ENCODE results near the gene HVCN1.

The HVCN1 gene

DNA sequence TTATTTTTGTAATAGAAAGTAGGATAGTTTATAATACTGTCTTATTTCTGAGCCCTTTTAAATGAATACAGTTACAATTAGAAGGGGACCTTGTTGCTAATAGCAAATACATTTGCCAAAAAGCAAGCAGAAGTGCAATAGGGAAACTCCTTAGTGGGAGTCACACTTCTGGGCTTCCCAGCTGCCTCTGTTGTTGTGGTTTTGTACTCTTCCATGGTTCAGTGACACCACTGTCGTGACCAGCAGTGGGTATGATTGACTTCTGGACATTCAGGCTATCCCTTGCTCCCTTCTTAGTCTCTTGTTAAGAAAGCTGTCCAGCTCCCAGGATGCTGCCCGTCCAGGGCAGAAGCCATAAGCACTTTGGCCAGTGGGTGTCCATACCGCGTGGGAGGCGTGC lies 52.4 kb downstream of the HVCN1 start:
- TF ChIP-seq ZSCAN23 (tag by site-specific recombination; IDR thresholded peaks at IDR 0.05), result no peak
- TF ChIP-seq ZNF423 (tag by site-specific recombination; IDR thresholded peaks at IDR 0.05), result no peak
- TF ChIP-seq, protein P1, sequence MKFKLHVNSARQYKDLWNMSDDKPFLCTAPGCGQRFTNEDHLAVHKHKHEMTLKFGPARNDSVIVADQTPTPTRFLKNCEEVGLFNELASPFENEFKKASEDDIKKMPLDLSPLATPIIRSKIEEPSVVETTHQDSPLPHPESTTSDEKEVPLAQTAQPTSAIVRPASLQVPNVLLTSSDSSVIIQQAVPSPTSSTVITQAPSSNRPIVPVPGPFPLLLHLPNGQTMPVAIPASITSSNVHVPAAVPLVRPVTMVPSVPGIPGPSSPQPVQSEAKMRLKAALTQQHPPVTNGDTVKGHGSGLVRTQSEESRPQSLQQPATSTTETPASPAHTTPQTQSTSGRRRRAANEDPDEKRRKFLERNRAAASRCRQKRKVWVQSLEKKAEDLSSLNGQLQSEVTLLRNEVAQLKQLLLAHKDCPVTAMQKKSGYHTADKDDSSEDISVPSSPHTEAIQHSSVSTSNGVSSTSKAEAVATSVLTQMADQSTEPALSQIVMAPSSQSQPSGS (tag by site-specific recombination; IDR thresholded peaks at IDR 0.05; ENCODE audit: low read depth), result no peak
- TF ChIP-seq ZNF239 (tag by site-specific recombination; IDR thresholded peaks at IDR 0.05), result no peak
- TF ChIP-seq ZNF629 (tag by site-specific recombination; IDR thresholded peaks at IDR 0.05), result no peak
- no peak for TF ChIP-seq GFI1B (tag by site-specific recombination; IDR thresholded peaks at IDR 0.05)
- TF ChIP-seq, protein P2, sequence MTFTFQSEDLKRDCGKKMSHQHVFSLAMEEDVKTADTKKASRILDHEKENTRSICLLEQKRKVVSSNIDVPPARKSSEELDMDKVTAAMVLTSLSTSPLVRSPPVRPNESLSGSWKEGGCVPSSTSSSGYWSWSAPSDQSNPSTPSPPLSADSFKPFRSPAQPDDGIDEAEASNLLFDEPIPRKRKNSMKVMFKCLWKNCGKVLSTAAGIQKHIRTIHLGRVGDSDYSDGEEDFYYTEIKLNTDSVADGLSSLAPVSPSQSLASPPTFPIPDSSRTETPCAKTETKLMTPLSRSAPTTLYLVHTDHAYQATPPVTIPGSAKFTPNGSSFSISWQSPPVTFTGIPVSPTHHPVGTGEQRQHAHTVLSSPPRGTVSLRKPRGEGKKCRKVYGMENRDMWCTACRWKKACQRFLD (tag by site-specific recombination; IDR thresholded peaks at IDR 0.05), result no peak
- TF ChIP-seq ZNF350 (tag by site-specific recombination; IDR thresholded peaks at IDR 0.05), result no peak
- TF ChIP-seq, protein P3, sequence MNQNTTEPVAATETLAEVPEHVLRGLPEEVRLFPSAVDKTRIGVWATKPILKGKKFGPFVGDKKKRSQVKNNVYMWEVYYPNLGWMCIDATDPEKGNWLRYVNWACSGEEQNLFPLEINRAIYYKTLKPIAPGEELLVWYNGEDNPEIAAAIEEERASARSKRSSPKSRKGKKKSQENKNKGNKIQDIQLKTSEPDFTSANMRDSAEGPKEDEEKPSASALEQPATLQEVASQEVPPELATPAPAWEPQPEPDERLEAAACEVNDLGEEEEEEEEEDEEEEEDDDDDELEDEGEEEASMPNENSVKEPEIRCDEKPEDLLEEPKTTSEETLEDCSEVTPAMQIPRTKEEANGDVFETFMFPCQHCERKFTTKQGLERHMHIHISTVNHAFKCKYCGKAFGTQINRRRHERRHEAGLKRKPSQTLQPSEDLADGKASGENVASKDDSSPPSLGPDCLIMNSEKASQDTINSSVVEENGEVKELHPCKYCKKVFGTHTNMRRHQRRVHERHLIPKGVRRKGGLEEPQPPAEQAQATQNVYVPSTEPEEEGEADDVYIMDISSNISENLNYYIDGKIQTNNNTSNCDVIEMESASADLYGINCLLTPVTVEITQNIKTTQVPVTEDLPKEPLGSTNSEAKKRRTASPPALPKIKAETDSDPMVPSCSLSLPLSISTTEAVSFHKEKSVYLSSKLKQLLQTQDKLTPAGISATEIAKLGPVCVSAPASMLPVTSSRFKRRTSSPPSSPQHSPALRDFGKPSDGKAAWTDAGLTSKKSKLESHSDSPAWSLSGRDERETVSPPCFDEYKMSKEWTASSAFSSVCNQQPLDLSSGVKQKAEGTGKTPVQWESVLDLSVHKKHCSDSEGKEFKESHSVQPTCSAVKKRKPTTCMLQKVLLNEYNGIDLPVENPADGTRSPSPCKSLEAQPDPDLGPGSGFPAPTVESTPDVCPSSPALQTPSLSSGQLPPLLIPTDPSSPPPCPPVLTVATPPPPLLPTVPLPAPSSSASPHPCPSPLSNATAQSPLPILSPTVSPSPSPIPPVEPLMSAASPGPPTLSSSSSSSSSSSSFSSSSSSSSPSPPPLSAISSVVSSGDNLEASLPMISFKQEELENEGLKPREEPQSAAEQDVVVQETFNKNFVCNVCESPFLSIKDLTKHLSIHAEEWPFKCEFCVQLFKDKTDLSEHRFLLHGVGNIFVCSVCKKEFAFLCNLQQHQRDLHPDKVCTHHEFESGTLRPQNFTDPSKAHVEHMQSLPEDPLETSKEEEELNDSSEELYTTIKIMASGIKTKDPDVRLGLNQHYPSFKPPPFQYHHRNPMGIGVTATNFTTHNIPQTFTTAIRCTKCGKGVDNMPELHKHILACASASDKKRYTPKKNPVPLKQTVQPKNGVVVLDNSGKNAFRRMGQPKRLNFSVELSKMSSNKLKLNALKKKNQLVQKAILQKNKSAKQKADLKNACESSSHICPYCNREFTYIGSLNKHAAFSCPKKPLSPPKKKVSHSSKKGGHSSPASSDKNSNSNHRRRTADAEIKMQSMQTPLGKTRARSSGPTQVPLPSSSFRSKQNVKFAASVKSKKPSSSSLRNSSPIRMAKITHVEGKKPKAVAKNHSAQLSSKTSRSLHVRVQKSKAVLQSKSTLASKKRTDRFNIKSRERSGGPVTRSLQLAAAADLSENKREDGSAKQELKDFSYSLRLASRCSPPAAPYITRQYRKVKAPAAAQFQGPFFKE (tag by site-specific recombination; IDR thresholded peaks at IDR 0.05; ENCODE audit: borderline replicate concordance), result no peak
- TF ChIP-seq, protein P4, sequence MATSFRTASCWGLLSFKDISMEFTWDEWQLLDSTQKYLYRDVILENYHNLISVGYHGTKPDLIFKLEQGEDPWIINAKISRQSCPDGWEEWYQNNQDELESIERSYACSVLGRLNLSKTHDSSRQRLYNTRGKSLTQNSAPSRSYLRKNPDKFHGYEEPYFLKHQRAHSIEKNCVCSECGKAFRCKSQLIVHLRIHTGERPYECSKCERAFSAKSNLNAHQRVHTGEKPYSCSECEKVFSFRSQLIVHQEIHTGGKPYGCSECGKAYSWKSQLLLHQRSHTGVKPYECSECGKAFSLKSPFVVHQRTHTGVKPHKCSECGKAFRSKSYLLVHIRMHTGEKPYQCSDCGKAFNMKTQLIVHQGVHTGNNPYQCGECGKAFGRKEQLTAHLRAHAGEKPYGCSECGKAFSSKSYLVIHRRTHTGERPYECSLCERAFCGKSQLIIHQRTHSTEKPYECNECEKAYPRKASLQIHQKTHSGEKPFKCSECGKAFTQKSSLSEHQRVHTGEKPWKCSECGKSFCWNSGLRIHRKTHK (tag by site-specific recombination; IDR thresholded peaks at IDR 0.05), result no peak
- TF ChIP-seq, protein P5, sequence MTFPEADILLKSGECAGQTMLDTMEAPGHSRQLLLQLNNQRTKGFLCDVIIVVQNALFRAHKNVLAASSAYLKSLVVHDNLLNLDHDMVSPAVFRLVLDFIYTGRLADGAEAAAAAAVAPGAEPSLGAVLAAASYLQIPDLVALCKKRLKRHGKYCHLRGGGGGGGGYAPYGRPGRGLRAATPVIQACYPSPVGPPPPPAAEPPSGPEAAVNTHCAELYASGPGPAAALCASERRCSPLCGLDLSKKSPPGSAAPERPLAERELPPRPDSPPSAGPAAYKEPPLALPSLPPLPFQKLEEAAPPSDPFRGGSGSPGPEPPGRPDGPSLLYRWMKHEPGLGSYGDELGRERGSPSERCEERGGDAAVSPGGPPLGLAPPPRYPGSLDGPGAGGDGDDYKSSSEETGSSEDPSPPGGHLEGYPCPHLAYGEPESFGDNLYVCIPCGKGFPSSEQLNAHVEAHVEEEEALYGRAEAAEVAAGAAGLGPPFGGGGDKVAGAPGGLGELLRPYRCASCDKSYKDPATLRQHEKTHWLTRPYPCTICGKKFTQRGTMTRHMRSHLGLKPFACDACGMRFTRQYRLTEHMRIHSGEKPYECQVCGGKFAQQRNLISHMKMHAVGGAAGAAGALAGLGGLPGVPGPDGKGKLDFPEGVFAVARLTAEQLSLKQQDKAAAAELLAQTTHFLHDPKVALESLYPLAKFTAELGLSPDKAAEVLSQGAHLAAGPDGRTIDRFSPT (tag by site-specific recombination; IDR thresholded peaks at IDR 0.05), result no peak
- TF ChIP-seq, protein P6, sequence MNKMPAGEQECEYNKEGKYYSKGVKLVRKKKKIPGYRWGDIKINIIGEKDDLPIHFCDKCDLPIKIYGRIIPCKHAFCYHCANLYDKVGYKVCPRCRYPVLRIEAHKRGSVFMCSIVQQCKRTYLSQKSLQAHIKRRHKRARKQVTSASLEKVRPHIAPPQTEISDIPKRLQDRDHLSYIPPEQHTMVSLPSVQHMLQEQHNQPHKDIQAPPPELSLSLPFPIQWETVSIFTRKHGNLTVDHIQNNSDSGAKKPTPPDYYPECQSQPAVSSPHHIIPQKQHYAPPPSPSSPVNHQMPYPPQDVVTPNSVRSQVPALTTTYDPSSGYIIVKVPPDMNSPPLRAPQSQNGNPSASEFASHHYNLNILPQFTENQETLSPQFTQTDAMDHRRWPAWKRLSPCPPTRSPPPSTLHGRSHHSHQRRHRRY (tag by site-specific recombination; IDR thresholded peaks at IDR 0.05), result no peak
- no peak for TF ChIP-seq KLF8 (tag by site-specific recombination; IDR thresholded peaks at IDR 0.05)
- ChIA-PET CTCF (no interaction called here), POLR2A (no interaction called here)
- Histone ChIP-seq H3K4me3 (ENCODE audit: low read depth, low read length) (no peak overlapping the region), H3K4me1 (ENCODE audit: control insufficient read depth, insufficient read depth, low read length) (0 out of 2 replicates have a peak, but pooled peaks cover under 1% of the 10 kb centered on the region), H3K27ac (ENCODE audit: extremely low read depth, low read depth, low read length) (no peak overlapping the region), H3K9me3 (ENCODE audit: control insufficient read depth, insufficient read depth, low read depth, low read length) (no peaks in the 10 kb centered on the region), H3K36me3 (ENCODE audit: control insufficient read depth in 2 of 2, insufficient read depth in 1 of 2, low read length in 2 of 2) (peaks cover 4 to 64% of the 10 kb centered on the region in 2 experiments; a peak in 2 of 3 replicates)
